DMS114 treated with DMSO at 0.1 percent for 48 hours (cell line): ENCODE results near the gene PHLPP1.
"Not testable (repeated sequence)": the region's sequence is repeated elsewhere in the genome, so short reads cannot be mapped to it uniquely, and the experiment has no call there.

Experiments
- DNase-seq: peaks from one replicate; lab custom pipeline; 2025; ENCODE audit not compliant: unreplicated experiment; lab: John Stamatoyannopoulos, UW

The PHLPP1 gene

GRCh38 chr18:62880673-62881364, 165.5 kb downstream of the PHLPP1 start:
- DNase-seq, result no peak

GRCh38 chr18:62881509-62882016, 166.2 kb downstream of the PHLPP1 start:
- no peak for DNase-seq

GRCh38 chr18:62883937-62884735, 168.8 kb downstream of the PHLPP1 start:
- no peak for DNase-seq

- DNase-seq, result no peak
Measured at GRCh38 chr18:62885804-62886203, 170.5 kb downstream of the PHLPP1 start.

GRCh38 chr18:62894681-62895390, 179.5 kb downstream of the PHLPP1 start:
- no peak for DNase-seq

- DNase-seq, result no peak
Measured at GRCh38 chr18:62897153-62897552, 181.8 kb downstream of the PHLPP1 start.

GRCh38 chr18:62898359-62898758, 183.0 kb downstream of the PHLPP1 start:
- no peak for DNase-seq

GRCh38 chr18:62899534-62899933, 184.2 kb downstream of the PHLPP1 start:
- no peak for DNase-seq

GRCh38 chr18:62900132-62900883, 185.0 kb downstream of the PHLPP1 start:
- DNase-seq, result no peak

GRCh38 chr18:62902776-62903175, 187.4 kb downstream of the PHLPP1 start:
- DNase-seq, result no peak

- DNase-seq, result no peak
Measured at GRCh38 chr18:62904396-62905285, 189.3 kb downstream of the PHLPP1 start.

- DNase-seq, result no peak
Measured at GRCh38 chr18:62912885-62913284, 197.5 kb downstream of the PHLPP1 start.

- DNase-seq, result not testable (repeated sequence)
Measured at GRCh38 chr18:62913824-62914223, 198.5 kb downstream of the PHLPP1 start.

GRCh38 chr18:62914871-62915392, 199.6 kb downstream of the PHLPP1 start:
- DNase-seq, result no peak

- DNase-seq, result no peak
Measured at GRCh38 chr18:62918361-62918760, 203.0 kb downstream of the PHLPP1 start.

GRCh38 chr18:62919109-62919838, 203.9 kb downstream of the PHLPP1 start:
- DNase-seq, result no peak

GRCh38 chr18:62925031-62925688, 209.8 kb downstream of the PHLPP1 start:
- no peak for DNase-seq

- DNase-seq, result no peak
Measured at GRCh38 chr18:62928326-62928725, 213.0 kb downstream of the PHLPP1 start.
